ENCODE results near the gene DPH7.
"Not testable (repeated sequence)": the region's sequence is repeated elsewhere in the genome, so short reads cannot be mapped to it uniquely, and the experiment has no call there.

DPH7 gene

DNA sequence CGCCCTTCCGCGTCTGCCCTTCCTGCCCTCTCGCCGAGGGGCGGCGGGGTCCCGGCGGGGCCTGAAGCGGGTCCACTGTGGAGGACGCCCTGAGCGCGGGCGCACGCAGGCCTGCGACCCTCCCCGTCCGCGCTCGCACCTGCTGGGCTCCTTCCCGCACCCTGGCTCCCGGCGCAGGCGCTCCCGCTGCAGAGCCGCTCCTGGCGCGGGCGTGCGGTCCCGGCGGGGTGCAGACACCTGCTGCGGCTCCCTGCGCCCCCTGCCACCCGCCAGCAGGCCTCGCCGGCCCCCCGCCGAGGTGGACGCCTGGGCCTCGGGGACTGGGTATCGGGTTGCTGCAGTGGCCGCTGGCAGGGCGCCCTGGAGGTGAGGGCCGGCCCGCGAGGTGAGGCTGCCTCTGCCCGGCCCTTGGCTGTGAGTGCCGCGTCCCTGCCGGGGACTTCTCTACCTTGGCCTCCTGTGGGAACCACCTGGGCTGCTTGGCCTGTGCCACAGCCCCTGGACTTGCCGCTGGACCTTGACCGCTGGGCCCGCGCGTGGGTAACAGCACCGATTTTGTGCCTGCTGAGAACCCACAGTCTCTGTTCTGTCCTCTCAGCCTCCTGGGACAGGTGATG is 27.4 kb upstream of the DPH7 start:
- peak; percentile 43 for DNase-seq

DNA sequence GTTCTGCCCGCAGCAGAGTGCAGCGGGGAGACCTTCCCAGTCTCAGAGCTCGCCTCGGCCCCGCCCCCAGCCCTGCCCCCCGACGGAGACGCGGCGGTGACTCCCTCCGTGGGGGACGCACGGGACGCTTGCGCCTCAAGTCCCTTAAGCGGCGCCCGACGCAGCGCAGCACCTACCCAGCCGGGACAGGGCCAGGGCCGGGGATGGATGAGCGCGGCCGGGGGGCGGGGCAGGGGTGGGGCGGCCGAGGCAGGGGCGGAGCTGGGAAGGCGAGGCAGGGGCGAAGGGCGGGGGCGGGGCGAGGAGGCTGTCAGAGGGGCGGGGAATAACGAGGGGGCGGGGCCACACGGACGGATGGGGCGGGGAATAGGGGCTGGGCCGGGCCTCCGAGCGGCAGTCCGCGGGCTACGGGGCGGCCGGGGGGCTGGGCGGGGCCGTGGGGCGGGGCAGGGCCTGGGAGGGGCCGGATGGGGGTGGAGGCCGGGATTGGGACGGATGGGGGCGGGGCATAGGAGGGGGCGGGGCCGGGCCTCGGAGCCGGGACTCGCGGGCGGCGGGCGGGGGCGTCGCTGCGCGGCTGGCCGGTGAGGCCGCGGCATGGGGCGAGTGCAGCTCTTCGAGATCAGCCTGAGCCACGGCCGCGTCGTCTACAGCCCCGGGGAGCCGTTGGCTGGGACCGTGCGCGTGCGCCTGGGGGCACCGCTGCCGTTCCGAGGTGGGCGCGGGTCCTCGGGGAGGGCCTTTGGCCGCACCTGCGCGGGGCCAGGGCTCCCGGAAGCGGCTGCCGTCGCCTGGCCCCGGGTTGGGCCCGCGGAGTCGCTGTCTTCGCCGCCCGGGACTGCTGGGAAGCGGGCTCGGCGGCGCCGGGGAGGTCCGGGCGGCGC is 26.6 kb upstream of the DPH7 start, which contains the start of gene ARRDC1:
TSS of gene ARRDC1 (plus strand) at position 566 of the 884 bp plus-strand sequence. CDS start at position 598, 32 bp downstream.
- ATAC-seq: peak; percentile 93
- DNase-seq: peak; percentile 91

More for the DNA sequence above, 27.4 kb upstream of the DPH7 start:
- peak; percentile 0 for ATAC-seq

DNA sequence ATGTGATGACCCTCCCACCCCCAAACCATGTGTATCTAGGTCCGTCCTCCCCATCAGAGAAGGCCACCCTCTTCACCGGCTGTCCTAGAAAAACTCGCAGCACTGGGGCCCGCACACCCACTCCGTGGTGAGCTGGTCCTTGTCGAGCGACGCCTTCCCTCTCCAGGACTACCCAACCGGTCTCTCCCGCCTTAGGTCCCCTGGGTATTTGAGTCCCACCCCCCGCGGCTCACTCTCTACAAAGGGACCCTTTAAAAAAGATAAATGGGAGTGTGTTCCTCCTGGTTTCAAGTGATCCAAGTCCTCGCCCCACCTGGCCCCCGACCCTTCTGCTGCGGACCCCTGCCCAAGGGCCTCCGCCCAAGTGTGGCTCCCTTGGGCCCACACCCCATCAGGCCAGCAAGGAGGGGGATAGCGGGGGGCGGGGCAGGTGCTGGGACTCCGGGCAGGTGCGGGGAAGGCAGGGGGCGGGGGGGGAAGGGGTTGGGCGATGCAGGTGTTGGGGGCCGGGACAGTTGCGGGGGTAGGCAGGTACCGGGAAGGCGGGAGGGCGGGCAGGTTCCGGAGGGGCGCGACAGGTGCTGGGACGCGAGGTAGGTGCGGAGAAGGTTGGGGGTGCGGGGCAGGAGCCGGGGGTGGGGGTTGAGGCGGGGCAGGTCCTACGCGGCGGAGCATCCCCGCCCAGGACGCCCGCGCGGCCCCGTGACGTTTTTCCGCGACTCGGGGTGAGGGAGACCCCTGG is 25.8 kb upstream of the DPH7 start:
- ATAC-seq: no peak
- DNase-seq: no peak

DNA sequence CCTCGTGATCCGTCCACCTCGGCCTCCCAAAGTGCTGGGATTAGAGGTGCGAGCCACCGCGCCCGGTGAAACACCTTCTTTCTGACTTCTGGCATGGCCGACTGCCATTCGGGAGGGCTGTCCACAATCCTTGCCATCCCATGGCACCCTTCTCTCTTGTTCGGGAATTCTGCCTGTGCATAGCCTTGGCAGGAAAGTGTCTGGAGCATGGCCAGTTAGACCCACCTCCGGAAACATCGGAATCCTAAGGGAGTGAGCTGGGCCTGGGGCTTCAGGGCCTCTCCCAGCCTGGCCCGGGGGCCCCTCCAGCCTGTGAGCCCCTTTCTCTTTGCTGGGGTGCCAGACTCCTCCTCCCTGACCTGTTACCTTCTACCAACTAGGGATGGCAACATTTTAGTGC is 25.2 kb upstream of the DPH7 start:
- DNase-seq (no peak), ATAC-seq (no peak)

DNA sequence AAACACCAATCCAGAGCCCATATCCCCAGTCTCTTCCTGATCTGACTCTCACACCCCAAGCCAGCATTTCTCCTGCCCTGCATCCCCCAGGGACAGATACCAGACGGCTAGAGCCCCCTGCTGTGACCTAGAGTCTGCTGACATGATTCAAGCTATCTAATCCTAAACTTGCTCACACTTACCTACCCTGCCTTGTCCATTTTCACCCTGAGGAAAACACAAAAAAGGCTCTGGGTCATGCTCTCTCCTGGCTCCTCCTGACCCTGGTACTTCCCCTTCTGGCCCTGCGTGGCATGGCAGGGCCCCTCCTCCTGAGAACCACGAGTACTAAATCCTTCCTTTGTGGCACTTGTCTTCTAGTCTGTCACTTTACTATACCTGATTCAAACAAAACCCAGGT is 23.9 kb upstream of the DPH7 start:
- ATAC-seq: no peak
- DNase-seq: no peak

DNA sequence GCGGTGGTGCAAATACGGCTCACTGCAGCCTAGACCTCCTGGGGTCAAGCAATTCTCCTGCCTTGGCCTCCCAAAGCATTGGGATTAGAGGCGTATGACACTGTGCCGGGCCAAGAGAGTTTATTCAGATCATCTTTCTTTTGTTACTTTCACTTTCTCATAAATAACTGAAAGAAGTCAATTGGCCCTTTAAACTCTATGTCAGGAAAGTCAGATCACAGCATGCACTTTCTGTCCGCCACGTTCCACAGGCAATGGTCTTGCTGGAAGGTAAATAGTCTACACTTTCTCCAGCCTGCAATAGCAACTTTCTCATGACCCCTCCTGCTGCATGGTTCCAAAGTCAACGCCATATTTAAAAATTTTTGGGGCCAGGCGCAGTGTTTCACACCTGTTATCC is 20.2 kb upstream of the DPH7 start:
- no peak for DNase-seq
- no peak for ATAC-seq

DNA sequence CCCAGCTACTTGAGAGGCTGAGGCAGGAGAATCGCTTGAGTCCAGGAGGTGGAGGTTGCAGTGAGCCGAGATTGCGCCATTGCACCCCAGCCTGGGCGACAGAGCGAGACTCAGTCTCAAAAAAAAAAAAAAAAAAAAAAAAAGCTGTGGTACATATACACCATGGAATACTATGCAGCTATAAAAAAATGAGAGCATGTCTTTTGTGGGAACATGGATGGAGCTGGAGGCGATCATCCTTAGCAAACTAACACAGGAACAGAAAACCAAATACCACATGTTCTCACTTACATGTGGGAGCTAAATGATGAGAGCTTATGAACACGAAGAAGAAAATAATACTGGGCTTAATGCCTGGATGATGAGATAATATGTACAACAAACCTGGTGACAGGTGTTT is 17.9 kb upstream of the DPH7 start:
- not testable (repeated sequence) for ATAC-seq

DNA sequence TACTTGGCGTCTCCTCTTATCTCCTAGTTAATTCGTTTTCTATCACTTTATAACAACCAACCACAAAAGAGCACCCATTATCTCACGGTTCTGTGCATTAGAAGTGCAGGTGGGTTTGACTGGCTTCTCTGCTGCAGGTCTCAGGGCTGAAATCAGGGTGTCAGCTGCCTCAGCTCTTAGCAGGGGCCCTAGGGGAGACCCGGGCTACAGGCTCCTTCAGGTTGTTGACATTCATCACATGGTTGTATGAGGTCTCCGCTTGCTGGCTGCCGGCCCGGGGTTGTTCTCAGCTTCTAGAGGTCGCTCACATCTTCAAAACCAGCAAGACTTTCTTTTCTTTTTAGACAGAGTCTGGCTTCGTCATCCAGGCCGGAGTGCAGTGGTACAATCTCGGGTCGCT is 14.5 kb upstream of the DPH7 start:
- no peak for ATAC-seq

More for the DNA sequence above, 17.9 kb upstream of the DPH7 start:
- DNase-seq: not testable (repeated sequence)

DNA sequence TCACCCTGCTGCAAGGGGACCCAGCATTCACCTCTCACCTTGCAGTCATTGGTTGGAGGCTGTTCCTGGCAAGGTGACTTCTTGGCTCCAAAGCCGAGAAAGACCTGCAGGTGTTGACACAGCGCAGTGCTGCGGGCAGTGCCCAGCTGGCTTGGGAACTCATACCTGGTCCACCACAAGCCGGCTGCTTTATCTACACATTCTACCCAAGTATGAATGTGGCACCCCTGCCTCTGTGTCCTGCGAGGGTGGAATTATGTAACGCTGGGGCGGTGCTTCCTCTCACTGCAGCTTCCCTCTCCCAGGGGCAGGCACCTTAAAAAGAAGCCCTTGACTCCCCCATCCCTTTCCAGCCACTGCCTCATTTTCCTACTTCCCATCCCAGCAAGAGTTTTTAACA is 14.0 kb upstream of the DPH7 start:
- DNase-seq (no peak), ATAC-seq (no peak)

More for the DNA sequence above, 14.5 kb upstream of the DPH7 start:
- DNase-seq: no peak

DNA sequence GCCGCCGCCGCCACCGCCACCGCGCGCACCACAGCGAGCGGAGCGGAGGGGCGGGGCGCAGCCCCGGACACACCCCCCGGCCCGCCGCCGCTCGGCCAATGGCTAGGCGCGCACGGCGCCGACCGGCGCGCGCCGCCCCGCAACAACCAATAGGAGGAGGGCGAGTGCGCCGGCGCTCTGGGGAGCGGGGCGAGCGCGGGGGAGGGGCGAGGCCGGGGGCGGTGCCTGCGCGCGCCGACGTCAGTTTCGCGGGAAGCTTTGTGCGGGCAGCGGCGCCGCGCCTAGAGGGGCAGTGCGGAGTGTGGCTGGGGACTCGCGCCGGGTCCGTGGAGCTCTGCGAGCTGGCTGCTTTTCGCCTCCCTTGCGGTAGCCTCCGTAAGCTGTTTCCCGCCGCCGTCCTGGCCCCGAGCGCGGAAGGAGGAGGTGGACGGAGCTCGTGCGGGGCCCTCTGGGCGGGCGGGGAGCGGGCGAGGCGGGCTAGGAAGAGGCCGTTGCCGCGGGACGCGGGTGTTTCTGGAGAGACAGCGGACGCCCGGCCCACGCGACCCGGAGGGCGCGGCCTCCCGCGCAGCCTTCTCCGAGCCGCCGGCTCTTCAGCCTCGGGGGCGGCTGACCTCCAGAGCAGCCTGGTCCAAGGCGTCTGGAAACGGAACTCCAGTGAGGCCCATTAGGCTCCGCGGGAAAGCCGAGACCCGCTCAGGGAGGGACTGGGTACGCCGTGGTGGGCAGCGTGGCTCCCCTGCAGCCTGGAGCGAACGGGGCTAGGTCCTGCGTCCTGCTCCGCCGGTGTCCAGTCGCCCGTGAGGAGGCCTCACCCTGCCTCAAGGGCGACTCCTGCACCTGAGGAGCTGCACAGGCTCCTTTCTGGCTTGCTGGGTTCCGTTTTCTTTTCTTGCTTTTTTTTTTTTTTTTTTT is 12.0 kb upstream of the DPH7 start, which contains the start of gene ZMYND19:
TSS of gene ZMYND19 (minus strand) at position 44 of the 915 bp plus-strand sequence. CDS start 249 bp downstream, outside the sequence.
- DNase-seq (peak; percentile 93), ATAC-seq (peak; percentile 97)

DNA sequence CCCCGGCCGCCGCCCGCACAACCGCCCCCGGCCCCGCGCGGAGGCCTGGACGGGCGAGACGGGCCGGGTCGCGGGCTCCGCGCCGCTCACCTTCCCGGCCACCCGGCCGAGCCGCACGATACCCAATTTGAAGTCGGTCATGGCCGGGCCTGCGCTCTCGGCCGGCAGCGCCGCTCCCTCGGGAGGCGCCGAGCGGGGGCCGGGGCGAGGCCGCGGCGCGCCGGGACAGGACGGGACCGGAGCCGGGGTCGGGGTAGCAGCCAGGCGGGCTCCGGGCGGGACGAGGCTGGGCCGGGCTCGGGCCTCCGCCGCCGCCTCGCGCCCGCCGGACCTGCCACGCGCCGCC is 11.4 kb upstream of the DPH7 start:
- ATAC-seq (no peak), DNase-seq (no peak)

DNA sequence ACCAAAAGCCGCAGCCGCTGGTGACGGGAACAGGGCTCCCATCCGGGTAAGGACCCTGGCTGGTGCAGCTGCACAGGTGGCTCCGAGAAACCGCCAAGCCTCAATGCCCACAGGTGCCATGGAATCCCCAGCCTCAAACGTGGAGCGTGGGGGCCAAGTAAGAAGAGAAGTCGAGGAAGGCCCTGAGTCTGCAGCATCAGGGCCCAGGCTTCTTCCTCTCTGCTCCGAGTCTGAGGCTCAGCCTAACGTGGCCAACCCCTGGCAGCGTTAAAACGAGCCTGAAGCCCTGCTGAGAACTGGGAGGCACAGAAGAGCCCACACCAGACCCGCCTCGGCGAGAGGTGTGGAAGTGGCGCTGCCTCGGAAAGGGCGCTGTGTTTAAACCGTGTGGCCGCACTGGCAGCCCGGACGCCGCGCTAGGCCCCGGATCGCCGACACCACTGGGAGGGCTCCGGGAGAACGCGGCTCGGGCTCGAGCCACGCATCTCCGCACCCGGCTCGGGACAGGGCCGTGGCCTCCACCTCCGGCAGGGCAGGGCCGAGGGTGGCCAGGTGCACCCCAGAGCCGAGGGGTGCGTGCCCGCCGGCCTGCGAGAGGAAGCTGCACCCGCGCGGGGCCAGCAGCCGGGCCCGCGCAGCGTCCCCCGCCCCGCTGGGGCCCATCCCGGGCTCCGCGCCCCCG is 10.9 kb upstream of the DPH7 start:
- ATAC-seq: peak; percentile 0

DNA sequence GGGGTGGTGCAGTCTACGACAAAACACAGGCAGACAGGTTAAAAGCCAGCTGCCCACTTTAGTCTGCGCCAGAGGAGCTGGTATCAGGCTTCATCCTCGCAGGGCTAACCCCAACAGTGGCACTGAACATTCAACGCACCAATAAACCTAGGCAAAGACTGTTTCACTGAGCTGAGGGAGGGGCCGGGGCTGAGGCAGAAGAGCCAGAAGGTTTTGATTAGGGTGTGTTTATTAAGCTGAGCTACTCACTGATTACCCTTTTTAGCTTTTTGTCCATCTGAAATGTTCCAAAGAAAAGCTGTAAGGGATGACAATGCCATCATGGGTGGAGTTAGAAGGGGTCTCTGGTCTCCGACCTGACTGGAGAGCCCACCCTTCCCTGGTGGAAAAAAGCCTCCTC is 10.2 kb upstream of the DPH7 start:
- ATAC-seq (no peak), DNase-seq (no peak)

More for the DNA sequence above, 10.9 kb upstream of the DPH7 start:
- DNase-seq: no peak

DNA sequence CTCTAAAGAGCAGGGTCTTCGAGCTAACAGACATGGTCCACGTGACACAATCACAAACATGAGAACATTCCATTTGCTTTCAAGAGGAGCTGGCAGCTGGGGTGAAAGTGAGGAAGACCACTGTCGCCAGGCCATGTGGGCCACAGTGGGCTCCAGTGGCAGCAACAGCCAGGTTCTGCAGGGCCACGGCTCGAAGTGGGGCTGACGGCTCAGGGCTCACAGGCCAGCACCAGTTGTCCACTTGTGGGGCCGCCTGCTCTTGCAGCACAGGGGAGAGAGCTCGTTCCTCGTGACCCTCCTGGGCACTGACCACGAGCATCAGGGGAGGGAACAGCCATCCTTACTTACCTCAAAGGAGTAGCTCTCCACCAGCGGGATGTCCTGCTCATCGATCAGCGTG is 9.6 kb upstream of the DPH7 start:
- no peak for DNase-seq

DNA sequence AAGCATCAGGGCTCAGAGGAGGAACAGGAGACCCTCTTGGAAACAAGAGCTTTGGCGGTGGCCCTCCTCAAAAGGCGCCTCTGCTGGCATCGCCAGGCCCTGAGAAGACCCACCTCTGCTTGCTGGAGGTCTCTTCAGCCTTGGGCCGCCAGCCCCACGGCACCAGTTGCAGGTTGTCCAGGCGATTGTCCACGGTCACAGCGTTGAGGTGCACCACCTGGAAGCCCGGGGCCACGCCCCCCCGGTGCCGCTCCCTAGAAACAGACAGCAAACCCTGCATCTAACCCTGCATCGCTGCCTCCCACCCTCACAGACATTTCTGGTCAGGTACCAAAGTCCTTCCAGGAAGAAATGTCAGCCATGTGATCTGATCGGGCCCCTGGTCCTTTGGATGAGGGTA is 8.1 kb upstream of the DPH7 start:
- no peak for DNase-seq

More for the DNA sequence above, 9.6 kb upstream of the DPH7 start:
- no peak for ATAC-seq

DNA sequence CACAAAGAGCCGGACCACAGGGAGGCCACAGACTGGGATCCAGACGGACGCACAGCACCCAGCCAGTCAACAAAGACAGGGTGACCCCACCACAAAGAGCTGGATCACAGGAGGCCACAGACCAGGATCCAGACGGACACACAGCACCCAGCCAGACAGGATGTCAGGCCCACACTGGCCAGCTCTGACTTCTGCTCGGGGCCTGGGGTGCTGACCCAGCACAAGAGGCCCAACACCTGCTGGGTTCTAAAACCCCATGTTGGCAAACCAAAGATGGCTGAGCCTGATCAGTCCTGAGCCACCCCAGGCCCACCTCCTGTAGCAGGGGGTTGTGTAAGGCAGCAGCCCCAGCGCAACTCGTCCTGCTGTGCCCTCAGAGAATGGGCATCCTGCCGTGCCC is 5.2 kb upstream of the DPH7 start:
- no peak for ATAC-seq
- DNase-seq: no peak

More for the DNA sequence above, 8.1 kb upstream of the DPH7 start:
- ATAC-seq: no peak

DNA sequence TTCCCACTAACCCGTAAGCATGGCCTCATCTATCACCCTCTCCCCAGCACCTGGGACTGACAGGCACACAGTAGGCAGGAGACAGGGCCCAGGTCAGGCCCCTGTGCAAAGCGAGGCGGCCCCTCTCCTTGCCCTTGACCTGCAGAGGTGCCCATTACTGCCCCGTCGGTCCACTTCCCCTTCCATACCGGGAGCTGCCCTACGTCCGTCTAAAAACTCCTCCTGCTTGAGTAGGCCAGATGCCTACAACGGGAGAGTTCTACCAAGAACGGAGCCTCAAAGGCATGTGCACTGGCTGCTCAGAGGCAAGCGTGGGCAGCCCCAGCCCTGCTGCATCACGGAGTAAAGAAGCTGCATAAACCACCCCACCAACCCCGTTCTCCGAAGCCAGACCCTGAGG is 4.6 kb upstream of the DPH7 start:
- DNase-seq (no peak), ATAC-seq (no peak)

DNA sequence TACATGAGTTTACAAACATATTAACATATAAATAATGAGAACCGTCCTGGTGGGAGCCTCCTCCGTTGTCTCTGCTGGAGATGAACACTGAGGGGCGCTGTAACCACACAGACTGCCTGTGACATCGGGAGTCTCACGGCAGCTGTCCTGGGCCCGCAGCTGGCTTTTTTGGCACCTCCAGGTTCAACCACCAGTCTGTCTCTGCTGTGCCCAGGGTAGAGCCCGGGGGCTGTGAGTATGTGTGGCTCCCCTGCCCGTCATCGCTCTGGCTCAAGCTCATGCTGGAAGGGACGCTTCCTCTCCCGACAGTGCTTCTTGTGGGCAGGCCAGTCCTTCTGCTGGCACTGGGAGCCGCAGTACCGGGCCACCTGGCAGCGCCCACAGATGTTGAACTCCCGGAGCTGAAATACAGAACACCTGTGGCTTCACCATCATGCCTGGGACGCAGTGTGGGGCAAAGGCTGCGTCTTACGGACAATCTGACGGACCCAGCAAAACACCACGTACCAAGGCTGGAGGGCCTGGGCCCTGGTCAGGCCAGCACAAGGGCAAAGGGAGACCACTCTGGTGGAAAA is 3.6 kb upstream of the DPH7 start:
- DNase-seq: no peak
- no peak for ATAC-seq

DNA sequence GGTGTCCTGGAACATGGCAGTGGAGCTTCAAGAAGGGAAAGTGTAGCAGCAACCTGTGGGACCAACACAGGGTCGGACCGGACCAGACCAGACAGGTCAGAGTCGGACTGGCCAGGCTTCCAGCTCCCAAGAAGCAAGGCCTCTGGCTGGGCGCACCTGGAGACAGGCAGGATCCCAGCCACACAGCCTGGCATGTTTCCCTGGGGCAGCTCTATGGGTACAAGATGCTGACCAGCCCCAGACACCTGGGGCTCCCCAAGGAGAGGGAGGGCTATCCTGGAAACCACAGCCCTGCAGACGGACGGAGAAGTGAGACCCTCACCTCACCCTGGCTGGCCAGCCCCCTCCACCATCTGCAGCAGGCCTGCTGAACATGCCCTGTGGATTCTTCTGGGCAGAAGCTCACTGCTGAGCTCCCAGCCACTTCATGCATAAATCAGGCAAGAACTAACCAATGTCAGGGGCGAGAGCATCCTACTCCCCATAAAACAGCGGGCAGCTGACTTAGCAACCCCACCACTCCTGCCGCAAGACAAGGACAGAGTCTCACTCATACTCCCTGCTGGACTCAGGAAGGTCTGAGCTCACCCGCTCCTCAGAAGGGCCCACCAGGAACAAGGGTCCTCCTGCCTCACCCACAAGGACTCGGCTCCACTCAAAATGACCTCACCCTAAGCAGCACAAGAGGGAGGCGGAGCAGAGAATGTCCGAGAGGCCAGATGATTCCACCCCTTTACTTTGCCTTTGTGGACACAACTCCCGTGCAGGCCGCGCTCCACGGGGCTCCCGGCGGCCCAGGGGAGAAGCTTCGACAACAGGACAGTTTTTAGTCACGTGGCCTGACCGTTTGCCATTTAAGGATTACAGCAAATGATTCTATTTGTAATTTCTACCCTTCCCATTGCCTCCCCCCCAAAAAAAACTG is 2.9 kb upstream of the DPH7 start:
- DNase-seq (no peak), ATAC-seq (no peak)

DNA sequence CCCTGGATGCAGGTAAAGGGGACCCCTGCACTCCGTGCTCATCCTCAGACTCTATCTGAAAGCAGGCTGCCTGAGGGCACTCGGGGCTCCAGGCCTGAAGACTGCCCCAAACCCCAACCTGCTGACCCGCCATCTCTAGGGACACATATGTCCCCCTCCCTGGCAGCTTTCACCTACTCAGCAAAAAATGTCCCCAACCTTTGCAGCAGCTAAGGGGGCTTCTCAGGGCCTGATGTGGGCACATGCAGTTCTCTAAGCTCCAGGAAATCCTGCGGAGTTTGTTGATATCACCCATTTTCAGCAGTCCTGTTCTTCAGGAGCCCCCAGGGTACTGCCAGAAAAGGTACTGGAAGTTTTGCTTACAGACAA is 2.2 kb upstream of the DPH7 start:
- no peak for DNase-seq
- ATAC-seq: no peak
